Measurements from ENCODE around the gene AQP3.

DNA sequence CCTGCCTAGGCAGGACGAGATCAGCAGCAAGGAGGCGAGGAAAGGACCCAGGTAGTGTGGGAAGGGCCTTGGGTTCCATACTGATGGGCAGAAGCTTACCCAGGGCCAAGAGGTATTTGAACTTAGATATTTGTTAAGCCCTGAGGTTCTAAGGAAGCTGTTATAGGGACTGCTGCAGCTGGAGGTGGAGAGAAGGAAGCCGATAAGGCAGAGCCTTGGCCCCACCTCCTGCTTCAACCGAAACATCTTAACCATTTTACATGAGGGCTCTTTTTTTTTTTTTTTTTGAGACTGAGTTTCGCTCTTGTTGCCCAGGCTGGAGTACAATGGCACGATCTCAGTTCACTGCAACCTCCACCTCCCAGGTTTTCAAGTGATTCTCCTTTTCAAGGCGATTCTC, 8.6 kb upstream of the AQP3 start:
- TF ChIP-seq NFIC (IDR thresholded peaks at IDR 0.05): no peak
- no peak for TF ChIP-seq RAD21 (IDR thresholded peaks at IDR 0.05; ENCODE audit: low read depth)
- TF ChIP-seq, protein P1, sequence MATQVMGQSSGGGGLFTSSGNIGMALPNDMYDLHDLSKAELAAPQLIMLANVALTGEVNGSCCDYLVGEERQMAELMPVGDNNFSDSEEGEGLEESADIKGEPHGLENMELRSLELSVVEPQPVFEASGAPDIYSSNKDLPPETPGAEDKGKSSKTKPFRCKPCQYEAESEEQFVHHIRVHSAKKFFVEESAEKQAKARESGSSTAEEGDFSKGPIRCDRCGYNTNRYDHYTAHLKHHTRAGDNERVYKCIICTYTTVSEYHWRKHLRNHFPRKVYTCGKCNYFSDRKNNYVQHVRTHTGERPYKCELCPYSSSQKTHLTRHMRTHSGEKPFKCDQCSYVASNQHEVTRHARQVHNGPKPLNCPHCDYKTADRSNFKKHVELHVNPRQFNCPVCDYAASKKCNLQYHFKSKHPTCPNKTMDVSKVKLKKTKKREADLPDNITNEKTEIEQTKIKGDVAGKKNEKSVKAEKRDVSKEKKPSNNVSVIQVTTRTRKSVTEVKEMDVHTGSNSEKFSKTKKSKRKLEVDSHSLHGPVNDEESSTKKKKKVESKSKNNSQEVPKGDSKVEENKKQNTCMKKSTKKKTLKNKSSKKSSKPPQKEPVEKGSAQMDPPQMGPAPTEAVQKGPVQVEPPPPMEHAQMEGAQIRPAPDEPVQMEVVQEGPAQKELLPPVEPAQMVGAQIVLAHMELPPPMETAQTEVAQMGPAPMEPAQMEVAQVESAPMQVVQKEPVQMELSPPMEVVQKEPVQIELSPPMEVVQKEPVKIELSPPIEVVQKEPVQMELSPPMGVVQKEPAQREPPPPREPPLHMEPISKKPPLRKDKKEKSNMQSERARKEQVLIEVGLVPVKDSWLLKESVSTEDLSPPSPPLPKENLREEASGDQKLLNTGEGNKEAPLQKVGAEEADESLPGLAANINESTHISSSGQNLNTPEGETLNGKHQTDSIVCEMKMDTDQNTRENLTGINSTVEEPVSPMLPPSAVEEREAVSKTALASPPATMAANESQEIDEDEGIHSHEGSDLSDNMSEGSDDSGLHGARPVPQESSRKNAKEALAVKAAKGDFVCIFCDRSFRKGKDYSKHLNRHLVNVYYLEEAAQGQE (IDR thresholded peaks at IDR 0.05; ENCODE audit: low read depth): no peak
- TF ChIP-seq EP300 (IDR thresholded peaks at IDR 0.05; ENCODE audit: borderline replicate concordance): no peak
- TF ChIP-seq ZBTB7A (IDR thresholded peaks at IDR 0.05; ENCODE audit: low read depth): no peak
- no peak for TF ChIP-seq YY1 (IDR thresholded peaks at IDR 0.05; ENCODE audit: low read depth)
- TF ChIP-seq, protein P2, sequence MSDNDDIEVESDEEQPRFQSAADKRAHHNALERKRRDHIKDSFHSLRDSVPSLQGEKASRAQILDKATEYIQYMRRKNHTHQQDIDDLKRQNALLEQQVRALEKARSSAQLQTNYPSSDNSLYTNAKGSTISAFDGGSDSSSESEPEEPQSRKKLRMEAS (IDR thresholded peaks at IDR 0.05): no peak
- TF ChIP-seq EGR1 (IDR thresholded peaks at IDR 0.05): no peak
- TF ChIP-seq CEBPB (IDR thresholded peaks at IDR 0.05): no peak
- no peak for TF ChIP-seq TCF12 (IDR thresholded peaks at IDR 0.05; ENCODE audit: low read depth)
- TF ChIP-seq TAF1 (IDR thresholded peaks at IDR 0.05; ENCODE audit: low read depth): no peak
- TF ChIP-seq, protein P3, sequence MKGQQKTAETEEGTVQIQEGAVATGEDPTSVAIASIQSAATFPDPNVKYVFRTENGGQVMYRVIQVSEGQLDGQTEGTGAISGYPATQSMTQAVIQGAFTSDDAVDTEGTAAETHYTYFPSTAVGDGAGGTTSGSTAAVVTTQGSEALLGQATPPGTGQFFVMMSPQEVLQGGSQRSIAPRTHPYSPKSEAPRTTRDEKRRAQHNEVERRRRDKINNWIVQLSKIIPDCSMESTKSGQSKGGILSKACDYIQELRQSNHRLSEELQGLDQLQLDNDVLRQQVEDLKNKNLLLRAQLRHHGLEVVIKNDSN (IDR thresholded peaks at IDR 0.05): no peak

Measured in Ishikawa (cell line).